RKO (cell line): ENCODE data around the gene PHRF1.

Source experiments
- DNase-seq: peaks from one replicate; pipeline ENCODE4 v3.0.0-alpha.2; 2016; ENCODE audit warnings: low spot score

The PHRF1 gene, protein sequence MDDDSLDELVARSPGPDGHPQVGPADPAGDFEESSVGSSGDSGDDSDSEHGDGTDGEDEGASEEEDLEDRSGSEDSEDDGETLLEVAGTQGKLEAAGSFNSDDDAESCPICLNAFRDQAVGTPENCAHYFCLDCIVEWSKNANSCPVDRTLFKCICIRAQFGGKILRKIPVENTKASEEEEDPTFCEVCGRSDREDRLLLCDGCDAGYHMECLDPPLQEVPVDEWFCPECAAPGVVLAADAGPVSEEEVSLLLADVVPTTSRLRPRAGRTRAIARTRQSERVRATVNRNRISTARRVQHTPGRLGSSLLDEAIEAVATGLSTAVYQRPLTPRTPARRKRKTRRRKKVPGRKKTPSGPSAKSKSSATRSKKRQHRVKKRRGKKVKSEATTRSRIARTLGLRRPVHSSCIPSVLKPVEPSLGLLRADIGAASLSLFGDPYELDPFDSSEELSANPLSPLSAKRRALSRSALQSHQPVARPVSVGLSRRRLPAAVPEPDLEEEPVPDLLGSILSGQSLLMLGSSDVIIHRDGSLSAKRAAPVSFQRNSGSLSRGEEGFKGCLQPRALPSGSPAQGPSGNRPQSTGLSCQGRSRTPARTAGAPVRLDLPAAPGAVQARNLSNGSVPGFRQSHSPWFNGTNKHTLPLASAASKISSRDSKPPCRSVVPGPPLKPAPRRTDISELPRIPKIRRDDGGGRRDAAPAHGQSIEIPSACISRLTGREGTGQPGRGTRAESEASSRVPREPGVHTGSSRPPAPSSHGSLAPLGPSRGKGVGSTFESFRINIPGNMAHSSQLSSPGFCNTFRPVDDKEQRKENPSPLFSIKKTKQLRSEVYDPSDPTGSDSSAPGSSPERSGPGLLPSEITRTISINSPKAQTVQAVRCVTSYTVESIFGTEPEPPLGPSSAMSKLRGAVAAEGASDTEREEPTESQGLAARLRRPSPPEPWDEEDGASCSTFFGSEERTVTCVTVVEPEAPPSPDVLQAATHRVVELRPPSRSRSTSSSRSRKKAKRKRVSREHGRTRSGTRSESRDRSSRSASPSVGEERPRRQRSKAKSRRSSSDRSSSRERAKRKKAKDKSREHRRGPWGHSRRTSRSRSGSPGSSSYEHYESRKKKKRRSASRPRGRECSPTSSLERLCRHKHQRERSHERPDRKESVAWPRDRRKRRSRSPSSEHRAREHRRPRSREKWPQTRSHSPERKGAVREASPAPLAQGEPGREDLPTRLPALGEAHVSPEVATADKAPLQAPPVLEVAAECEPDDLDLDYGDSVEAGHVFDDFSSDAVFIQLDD (N-terminal part only)

DNA sequence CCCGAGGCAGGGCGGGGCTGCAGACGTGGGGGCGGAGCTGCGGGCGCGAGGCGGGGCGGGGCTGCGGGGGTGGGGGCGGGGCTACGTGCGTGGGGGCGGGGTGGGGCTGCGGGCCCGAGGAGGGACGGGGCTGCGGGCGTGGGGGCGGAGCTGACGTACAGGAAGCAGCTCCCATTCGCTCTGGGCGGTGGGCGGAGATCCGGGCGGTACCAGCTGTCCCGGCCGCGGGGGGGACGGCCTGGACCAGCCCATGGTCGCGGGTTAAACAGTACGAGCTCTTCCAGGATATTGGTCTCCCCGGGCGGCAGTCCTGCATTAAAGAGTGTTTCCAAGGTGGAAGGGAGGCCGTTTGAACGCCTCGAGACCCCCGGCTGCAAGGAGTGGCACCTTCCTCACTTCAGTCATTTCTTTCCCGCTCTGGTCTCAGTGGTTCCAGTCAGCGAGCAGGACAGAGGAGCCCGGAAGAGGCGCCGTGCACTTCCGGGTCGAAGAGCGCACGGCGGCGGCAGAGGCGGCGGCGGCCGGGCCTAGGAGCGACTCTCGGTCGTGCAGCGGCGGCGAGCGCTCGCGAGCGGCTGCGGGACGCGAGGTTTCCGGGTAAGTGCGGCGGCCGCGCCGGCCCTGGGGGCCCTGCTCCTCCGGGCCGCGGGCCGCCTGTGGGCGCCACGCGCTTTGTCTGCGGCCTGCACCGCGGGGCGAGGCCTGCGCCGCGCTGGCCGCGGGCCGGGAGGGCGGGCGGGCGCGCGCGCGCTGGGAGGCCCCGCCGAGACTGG, at the start of gene PHRF1:
TSS of gene PHRF1 (plus strand) at position 475 of the 773 bp plus-strand sequence. CDS start 5,043 bp downstream, outside the sequence.
- DNase-seq = peak; percentile 94

DNA sequence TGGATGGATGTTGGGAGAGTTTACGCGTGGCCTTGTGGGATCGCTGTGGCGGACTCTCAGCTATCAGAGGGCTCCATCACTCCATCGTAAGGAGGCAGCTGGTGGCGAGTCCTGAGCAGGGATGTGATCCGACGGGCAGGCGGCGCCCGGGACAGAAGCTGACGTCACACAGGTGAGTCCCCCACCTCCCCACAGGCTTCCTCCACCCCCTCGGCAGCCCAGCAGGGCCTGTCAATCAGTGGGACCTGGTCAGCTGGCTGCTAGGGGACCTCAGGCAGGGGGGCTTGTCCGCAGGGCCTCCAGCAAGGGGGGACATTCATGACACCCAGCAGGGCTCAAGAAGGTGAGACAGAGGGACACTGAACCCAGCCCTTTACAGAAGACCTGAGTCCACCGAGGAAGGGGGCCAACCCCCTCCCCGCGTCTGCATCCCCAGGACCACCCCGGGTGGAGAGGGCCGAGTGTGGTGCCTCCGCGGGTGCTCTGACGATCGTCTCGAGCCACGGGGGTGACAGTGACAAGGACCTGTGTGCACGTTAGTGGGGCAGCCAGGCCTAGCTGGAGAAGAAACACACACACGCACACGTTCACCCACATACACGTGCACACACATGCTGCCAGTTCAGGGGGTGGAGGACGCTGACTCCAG, 48.0 kb upstream of the PHRF1 start:
- DNase-seq = no peak

DNA sequence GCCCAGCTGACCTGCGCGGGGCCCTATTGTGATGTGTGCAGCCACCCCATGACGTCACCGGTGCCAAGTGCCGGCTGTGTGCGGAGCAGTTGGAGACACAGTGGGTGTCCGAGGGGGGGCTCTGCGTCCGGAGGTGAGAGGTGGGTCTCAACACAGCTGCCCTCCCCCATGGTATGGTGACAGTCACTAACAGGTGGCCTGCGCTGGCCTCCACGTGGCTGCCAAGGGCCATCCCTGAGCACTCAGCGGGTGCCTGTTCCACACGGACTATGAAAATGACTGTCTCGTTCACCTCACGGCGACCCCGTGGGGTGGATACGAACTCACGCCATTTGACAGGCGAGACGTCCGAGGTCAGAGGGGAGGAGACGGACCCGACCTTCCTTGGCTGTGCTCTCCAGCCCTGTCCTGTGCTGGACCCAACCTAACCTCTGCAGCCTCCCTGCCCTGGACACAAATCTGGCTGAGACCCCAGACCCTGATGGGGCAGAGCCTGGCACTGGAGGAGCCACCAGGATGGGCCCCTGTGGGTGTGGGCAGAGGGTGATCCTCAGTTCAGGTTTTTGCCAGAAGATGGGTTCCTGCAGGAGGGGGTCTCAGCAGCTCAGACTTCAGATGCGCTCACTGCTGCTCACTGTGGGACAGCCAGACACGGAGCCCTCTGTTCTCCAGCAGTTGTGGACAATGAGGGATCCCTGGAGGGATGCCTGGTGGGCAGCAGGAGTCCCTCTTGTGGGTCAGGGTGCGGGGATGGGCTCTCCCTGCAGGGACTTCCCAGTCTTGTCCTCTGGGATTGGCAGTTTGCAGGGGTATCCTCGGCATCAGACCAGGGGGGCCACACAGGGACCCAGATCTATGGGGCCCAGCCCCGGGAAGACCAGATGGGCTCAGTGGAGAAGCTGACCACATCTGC, 47.2 kb upstream of the PHRF1 start:
- DNase-seq = no peak

DNA sequence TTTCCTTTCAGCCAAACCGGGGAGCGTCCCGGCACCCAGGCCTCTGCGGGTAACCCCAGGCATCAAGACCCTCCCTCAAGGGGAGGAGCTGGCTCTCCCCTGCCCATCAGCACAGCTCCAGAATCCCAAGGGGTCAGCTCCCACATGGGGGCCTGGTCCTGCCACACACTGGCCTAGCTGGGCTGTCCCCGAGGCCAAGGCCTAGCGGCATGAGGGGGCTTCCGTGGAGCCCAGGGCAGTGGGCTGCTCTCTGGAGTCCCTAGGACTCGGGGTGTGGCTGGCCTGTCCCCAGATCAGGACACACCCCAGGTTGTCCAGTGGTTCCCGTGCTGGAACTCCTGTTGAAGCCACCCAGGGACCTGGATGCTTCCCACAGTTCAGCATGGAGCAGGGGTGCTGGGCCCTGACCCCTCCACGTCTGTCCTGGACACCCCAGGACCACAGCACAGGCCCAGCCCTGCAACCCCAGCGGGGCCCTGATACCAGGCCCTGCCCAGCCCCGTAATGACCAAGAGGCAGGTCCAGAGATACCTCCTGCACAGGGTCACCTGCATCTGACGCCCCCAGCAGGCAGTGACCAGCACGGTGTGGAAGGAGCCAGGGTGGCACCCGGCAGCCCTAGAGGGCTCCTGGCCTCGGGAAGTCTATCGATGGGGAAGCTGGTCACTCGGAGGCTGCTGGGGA, 46.4 kb upstream of the PHRF1 start:
- no peak for DNase-seq

DNA sequence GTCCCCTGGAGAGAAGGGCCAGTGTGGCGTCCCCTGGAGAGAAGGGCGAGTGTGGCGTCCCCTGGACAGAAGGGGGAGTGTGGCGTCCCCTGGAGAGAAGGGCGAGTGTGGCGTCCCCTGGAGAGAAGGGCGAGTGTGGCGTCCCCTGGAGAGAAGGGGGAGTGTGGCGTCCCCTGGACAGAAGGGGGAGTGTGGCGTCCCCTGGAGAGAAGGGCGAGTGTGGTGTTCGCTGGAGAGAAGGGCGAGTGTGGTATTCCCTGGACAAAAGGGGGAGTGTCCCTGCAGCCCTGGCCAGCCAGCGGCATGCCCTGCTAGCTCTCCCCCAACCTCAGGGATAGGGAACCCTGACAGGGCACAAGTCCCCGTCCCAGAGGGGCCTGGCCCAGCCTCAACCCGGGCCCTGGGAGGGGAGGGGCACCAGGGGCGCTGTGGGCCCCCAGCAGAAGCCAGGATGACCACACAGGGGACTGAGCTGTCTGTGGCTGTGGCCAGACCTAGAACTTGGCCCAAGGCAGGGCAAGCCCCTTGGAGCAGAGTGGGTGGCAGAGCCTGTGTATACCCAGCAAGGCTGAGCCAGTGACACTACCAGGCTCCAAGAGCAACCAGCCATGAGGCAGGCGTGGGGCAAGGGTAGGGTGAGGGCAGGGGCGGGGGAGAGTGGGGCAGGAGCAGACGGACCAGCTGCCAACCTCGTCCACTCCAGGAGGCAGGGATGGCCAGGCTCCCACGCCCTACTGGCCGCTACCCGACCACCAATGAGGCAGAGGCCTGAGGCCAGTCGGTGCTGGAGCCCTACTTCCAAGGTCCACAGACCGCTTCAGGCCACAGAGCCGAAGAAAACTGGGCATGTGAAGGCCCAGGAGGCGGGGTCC, 45.1 kb upstream of the PHRF1 start:
- DNase-seq = no peak

DNA sequence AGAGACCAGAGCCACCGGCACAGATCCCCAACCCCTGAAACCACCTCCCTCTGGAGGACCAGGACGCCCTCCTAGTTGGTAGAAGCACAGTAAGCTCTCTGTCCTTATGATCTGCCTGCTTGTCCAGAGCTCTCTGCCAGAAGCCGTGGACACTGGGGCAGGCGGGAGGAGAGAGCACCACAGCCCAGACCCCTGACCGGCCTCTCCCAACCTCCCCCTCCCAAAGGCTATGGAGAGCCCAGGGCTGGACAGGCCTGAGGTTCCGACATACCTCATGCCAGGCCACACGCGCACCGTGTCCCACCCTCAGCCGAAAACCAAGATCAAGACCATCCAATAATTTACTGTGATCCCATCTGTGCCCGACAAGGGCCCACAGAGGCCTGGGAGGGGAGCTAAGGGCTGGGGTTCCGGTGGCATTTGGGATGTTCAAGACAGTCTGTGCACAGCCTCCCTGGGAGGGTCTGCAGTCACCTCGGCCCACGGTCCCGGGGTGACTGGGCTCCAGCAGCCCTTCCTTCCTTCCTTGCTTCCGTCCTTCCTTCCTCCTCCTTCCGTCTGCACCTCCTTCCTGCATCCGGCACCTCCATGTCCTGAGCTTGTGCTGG, 44.2 kb upstream of the PHRF1 start:
- DNase-seq = no peak

DNA sequence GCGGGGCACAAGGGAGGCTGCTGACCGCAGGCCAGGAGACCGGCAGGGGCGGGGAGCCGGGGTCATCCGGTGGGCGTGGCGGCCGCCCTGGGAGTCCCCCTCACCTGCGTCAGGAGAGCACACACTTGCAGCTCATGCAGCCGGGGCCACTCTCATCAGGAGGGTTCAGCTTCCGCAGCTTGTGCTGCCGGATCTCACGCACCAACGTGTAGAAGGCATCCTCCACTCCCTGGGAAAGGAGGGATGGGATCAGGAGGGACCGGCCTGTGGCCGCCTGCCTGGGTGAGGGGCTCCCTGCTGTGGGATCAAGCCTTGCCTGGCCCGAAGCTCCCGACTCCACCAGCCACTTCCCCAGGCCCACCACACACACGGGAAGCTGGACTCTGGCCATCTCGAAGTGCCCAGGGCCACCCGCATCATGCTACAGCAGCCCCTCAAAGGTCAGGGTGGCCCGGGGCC, 43.7 kb upstream of the PHRF1 start:
- no peak for DNase-seq

DNA sequence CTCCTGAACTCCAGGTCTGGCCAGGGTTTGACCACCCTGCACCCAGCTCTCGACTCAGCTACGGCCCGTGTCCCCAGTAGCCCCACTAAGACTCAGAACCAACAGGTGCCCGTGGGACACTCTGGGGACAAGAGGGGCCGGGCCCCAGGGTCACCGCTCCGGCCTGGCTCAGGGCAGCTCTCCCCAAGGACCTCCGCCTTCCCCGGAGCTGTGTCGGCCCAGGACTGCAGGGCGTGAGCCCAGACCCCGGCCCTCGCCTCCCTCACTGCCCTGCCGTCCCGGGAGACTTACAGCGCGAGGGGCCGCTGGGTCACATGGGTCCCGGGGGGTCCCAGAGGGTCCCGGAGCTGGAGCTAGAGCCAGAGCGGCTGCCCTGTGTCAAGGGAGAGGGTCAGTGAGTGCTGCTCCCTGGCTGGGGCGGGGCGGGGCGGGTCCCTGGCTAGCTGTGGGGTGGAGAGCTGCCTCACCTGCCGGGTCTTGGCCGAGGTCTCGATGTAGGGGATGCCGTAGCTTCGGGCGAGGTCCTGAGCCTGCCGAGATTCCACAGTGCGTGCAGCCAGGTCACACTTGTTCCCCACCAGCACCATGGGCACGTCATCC, 43.2 kb upstream of the PHRF1 start:
- DNase-seq = no peak

DNA sequence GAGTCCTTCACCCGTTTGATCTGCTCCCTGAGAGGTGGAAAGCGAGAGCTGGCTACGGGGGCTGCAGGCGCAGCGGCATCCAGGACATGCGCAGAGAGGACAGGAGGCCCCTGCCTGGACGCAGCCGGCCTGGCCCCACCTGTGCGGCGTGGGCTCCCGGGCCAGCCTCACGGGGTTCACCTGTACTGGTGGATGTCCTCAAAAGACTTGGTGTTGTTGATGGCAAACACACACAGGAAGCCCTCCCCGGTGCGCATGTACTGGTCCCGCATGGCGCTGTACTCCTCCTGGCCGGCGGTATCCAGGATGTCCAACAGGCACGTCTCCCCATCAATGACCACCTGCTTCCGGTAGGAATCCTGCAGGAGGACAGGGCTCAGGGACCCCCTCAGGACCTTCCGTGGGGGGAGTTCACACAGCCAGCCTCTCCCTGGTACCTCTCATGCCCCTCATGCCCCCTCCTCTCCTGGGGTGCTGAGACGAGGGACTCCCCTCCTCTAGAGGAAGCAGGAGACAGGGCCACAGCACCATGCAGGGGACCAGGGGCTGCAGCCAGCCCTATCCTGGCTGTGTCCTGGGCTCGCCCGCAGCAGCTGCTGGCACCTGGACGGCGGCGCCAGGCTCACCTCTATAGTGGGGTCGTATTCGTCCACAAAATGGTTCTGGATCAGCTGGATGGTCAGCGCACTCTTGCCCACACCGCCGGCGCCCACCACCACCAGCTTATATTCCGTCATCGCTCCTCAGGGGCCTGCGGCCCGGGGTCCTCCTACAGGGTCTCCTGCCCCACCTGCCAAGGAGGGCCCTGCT, 42.5 kb upstream of the PHRF1 start:
- DNase-seq = no peak

DNA sequence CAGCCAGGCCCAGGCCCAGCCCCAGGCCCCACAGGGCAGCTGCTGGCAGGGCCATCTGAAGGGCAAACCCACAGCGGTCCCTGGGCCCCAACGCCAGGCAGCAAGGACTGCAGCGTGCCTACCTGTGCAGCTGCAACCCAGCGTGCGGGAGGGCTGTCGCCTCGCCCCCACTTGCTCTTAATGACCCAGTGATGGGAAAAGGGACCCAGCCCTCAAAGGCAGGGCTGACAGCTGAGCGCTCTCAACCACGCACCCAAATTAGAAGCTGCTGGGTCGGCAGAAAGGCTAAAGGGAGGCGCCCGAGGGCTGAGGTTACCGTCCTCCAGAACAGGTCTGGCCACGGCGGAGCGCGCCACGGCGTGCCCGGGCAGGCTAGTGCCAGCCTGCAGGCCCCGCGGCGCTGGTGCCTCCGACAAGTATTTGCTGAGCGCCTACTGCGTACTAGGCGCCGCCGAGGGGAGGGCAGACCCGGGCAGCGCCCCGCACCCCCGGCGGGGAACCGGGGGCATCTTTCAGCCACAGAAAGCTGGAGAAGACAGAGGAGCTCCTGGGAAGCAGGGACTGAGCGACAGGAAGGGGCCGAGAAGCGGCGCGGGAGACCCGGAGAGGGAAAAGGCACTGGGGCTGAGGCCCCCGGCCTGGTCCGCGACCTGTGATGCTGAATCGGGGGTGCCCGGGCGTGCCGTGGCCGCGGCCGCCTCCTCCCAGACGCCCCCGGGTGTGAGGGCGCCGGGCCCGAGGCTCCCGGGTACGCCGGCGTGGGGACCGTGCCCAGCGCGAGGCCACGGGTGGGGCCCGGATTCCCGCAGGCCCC, 41.7 kb upstream of the PHRF1 start:
- DNase-seq = peak; percentile 37

DNA sequence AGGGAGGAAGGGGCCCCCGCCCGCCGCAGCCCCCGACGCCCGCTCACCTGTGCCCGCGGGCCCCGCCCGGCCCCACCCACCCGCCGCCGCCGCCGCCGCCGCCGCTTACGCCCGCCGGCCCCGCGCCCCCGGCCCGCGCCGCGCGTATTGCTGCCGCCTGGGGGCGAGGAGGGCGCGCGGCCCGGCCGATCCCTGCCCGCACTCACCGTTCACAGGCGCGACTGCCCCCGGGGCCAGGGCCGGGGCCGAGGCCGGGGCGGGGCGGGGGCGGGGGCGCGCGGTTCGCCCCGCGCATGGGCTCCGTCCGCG, 41.1 kb upstream of the PHRF1 start:
- no peak for DNase-seq

DNA sequence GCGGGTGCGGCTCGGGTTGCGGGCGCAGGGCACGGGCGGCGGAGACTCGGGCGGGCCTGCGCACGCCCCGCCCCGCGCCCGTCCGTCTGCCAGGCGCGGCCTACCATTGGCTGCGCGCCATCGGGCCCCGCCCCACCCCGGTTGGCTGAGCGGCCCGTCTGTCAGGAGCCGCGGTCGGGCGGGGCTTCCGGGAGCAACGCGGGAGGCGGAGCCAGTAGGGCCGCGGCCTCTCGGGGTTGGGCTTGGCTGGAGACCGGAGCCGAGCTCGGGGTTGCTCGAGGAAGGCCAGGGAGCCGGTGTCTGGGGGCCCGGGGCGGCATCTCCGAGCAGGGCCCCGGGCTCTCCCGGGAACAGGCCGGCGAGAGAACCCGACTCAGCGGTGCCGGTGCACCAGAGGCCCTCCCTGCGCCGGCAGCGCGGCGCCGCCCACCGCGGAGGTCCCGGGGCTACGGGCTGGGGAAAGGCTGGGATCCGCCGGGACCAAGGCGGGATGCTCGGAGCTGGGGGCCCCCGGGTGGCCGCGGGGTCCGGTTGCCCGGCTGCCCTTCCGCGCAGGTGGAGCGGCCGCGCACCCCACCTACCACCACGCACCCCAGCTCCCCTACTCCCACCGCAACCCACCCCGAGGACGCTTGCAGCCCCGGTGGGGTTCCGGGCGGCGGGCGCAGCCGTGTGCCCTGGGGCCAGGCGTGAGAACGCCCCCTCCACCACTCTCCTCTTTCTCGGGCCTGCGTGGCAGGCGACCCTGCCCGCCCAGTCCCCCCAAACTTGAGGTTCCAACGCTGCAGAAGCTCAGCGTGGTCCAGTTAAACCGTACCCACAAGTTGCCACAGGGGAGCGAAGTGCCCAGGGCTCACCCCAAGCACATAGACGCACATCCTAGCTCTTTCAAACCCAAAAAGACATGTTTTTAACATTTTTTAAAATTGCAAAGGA, 40.5 kb upstream of the PHRF1 start, which contains the start of gene HRAS:
TSS of gene HRAS (minus strand) at position 58 of the 936 bp plus-strand sequence.
- peak; percentile 93 for DNase-seq

DNA sequence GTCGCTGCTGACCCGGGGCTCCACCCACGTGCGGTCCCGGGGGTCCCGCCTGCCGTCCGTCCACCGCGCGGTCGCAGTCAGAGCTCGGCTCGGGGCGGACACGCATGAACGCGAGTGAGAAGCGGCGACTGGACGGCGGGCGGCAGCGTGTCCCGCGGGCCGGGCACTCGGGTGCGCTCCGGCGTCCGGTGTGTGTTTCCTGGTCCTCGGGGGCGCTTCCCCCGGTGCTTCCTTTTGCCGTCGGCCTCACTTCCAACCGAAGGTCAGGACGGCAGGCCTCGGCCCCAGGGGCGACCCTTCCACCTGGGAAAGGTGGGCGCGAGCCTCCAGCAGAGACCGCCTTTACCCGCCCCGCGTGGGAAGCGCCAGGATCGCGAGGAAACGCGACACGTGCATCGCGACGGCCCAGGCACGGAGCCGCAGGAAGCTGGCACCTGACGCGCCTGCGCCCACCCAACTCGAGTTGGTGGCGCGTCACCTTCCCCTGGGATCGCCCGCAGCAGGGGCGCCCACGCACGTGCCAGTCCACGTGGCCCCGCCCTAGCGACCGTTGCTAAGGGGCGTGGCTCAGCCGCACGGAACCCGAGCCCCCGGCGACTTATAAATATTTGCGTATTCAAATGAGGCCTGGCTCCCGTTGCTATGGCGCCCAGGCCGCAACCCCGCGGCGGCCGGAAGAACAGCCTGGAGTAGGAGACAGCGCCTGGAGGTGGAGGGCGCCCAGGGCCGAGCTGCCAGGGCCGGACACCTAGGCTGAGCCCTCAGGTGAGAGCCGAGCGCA, 39.2 kb upstream of the PHRF1 start, which contains the start of gene LRRC56:
TSS of gene LRRC56 (plus strand) at position 687 of the 781 bp plus-strand sequence. CDS start 3,158 bp downstream, outside the sequence.
- DNase-seq = peak; percentile 92
